Epithelial cell of prostate (primary cell): ENCODE data around the gene OAT.

ENCODE experiments used
- DNase-seq: peaks from one replicate; pipeline ENCODE4 v3.0.0-alpha.2; 2011; ENCODE audit warnings: low read depth, low spot score
- H3K27ac ChIP-seq: fragments of 450-650 bp; 2 replicates; pipeline ENCODE4 v1.5.1; 2017; ENCODE audit warnings: mild to moderate bottlenecking

The OAT gene

DNA sequence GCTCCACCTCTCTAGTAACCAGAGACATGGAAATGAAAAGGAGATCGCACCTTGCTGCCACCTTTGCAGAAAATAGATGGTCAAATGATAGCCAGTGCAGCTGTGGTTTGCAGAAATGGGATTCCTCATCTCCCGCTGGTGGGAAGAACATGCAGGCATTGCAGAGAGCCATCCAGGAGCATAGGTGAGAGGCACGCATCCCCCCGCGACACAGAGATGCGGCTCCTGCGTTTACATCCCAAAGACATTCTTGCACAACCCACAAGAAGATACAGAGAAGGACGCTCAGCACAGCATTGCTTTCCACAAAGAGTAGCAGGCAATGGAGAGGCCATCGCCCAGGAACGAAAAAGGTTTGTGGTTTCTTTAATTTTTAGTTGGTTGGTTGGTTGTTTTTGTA is 56.2 kb downstream of the OAT start:
- no peak for DNase-seq
- no peak overlapping the region for H3K27ac ChIP-seq

DNA sequence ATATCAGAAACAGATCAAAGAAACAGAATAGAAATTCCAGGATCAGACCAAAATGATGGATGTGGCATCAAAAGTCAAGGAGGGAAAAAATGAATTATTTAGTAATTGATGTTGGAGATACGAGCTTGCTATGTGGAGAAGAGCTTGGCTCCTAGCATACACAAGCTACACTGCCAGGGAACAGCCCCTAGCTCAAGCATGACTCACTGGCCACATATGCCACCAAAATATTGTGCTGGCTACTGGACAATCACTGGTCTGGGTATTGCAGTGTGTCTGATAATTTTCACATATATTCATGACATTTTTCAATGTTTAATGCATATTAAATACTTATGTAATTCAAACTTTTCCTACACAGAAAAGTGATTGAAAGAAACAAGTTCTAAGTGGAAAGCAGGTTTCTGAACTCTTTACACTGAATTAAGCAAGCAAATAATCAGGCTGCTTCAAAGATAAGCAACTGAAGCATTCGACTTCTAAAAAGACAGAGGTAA is 59.3 kb downstream of the OAT start:
- H3K27ac ChIP-seq, result no peak overlapping the region
- DNase-seq, result no peak

DNA sequence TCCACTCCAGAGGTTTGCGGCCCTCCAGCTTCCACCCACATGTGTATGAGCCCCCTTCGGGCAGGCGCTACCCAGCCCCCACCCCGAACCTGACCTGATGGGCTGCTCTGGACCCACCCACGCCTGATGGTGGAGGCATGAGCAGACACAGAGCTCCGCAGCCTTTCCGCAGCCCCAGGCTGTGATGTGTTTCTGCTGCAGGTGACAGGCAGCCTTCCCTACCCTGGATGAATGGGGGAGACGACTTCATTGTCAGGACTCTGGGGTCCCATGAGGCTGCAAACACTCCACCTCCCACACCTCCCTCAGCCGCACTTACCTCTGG is 61.2 kb downstream of the OAT start:
- no peak for DNase-seq
- H3K27ac ChIP-seq, result peak overlapping the region; percentile 43

DNA sequence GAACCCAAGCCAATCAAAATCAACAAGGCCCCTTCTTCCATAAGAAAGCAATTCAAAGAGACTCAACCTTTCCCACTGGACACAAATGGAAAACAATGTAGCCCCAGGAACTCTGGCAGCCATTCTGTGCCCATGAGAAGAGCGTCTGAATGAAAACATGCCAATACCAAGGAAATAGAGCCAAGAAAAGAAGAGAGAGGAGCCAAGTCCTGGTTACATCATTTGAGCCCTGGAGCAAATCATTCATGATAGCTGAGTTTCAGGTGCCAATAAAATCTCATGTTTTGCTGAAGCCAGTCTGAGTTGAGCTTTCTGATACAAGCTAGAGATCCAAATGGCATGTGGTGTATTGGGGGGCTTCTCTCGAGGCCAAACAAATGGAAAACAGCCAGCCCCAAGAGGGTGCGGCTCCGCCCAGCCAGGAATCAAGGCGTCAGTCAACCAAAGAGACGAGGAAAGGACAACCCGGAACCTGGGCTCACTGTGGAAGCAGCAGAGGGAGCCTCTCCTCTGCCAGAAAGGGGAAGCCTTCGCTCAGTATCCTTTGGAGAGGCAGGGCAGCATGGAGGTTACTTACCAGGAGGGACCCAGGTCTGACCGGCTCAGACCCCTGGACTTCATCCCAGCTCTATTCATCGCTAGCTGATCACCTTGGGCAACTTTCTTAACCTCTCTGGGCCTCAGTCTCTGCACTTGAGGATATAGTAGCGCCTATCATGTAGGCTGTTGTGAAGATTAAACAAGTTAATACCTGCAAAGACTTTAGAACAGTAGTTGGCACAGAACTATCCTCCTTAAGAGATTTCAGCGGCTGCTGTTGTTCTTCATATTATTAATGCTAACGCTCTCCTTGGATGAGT is 61.8 kb downstream of the OAT start:
- DNase-seq, result no peak
- peak overlapping the region; percentile 43 for H3K27ac ChIP-seq

DNA sequence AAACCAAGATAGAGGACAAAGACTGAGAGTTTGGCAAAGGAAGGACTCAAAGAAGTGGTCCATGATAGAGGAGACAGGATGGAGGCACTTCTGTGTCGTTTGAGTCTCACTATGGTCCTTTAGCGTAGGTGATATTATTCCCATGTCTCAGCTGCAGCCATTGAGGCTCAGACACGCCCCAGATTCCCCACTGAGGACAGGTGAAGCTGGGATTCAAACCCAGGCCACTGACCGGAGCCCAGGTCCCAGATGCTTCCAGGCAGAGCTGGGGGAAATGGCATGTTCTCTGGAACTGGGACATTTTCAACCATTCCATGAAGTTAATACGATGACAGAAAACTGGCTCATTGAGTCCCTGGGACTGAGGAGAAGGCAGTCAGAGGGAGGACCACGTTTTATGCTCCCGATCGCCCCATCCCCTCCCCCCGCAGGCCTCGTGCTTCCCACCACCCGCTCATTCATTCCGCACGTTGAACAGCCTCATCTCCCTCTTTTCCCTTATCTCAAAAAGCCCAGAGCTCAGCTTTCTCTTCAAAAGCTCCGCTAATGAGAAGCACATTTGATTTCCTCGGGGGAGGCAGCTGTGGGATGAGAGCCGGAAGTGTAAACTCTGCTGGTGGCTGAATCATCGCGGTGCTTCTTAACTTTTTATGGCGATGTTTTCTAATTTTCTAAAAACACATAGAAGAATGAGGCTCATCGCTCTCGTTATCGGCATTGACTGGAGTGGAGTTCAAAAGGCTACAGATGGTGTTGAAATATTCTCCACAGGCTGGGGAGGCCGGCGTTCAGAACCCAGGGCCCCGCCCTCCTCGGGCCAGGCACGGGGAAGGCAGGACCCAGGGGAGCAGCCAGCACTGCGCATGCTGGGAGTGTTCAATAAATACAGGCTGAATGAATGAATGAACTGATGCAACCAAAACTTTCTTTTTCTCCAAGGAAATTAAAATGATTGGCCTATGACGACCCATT is 64.0 kb downstream of the OAT start:
- DNase-seq, result no peak
- peak overlapping the region; percentile 38 for H3K27ac ChIP-seq

DNA sequence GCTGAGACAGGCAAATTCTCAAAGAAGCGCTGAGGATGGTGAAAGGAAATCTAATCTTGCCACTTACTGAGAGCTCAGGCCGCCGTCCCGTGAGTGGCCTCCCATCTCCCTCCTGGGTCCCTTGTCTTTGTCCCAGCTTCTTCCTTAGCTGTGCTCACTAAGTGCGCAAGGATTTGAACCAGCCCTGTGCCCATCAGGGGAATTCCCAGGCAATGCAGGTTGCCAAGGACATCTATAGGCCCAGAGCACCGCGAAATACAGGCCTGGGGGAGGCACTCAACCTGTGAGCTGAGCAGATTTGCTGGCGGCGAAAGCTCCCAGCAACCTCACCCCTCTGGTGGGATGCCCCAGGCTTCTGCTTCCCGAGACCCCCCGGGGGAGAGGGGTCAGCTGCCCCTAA is 64.8 kb downstream of the OAT start:
- DNase-seq, result no peak
- H3K27ac ChIP-seq, result no peak overlapping the region

DNA sequence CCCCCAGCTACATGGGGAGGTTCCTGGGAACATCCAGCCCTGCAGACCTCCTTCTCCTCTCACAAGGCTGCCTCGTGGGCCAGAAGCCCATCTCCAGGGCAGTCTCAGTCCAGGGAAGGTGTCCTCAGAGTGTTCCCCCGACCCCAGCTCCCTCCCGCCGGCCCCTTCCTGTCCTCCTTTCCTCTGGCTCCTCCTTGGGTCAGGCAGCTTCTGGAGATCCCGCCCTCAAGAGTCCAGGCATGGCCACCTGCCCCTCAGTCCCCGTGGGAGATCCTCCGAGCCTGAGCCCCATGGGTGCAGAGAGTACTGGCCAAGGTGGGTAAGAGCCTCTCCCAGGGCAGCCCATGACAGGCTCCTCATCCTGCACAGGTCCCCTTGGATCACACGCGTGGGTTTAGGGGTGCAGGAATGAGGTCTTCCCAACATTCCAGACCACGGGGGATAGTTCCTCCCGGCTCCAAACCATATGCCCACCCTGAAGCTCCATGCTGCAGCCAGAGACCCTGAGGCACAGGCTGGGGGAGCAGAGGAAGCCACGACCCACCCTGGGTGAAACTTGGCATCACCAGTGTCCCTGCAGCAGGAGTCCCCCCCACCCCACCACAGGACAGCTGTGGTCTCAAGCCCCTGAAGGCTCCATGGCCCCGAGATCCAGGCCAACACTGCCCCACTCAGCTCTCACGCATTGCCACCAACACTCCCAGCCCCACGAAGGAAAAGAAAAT is 65.5 kb downstream of the OAT start:
- no peak overlapping the region for H3K27ac ChIP-seq
- DNase-seq, result no peak

DNA sequence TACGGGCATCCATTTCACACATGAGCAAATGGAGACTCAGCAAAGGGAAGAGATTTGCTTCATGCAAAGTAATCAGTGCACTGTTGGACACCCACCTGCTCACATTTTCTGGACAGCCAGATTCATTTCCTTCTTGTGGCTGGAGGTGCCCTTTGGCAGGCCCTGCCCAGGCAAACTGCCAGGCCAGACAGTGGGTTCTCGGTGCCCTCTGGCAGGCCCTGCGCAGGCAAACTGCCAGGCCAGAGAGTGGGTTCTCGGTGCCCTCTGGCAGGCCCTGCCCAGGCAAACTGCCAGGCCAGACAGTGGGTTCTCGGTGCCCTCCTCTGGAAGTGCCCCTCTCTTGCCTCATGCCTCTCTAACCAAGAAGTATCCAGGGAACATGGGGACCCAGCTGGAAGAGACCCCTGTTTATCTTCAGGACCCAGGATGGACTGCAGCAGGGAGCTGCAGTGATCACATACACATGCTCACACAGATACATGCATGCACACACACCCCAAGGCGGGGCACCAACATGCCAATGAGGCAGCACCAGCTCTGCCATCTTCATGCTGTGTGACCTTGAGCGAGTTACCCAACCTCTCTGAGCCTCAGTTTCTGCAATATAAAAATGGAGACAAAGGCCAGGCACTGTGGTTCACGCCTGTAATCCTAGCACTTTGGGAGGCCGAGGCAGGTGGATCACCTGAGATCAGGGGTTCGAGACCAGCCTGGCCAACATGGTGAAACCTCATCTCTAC is 67.1 kb downstream of the OAT start:
- no peak overlapping the region for H3K27ac ChIP-seq
- DNase-seq, result no peak

DNA sequence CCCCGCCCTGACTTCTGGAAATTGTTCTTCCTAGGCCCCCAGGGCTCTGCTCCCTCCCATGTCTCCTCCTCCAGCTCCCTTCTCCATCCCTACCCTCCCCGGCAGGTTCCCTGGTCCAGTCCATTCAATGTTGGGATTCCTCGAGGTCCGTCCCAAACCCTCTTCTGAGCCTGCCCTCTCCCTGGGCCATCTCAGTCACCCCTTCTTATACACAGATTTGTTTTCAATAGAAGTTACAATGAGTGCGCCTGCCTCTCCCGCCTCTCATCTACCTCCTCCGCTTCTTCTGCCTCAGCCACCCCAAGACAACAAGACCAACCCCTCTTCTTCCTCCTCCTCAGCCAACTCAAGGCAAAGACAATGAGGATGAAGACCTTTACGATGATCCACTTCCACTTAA is 67.9 kb downstream of the OAT start:
- H3K27ac ChIP-seq, result no peak overlapping the region
- DNase-seq, result no peak

DNA sequence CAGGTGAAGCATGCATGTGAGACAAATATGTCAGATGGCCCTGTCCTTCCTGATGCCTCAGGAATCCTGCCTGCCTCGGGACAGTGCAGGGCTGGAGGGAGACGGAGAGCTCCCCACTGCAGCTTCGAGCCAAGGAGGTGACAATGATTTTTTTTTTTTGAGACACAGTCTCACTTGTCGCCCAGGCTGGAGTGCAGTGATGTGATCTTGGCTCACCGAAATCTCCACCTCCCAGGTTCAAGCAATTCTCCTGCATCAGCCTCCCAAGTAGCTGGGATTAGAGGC is 68.8 kb downstream of the OAT start:
- no peak for DNase-seq
- H3K27ac ChIP-seq, result no peak overlapping the region

DNA sequence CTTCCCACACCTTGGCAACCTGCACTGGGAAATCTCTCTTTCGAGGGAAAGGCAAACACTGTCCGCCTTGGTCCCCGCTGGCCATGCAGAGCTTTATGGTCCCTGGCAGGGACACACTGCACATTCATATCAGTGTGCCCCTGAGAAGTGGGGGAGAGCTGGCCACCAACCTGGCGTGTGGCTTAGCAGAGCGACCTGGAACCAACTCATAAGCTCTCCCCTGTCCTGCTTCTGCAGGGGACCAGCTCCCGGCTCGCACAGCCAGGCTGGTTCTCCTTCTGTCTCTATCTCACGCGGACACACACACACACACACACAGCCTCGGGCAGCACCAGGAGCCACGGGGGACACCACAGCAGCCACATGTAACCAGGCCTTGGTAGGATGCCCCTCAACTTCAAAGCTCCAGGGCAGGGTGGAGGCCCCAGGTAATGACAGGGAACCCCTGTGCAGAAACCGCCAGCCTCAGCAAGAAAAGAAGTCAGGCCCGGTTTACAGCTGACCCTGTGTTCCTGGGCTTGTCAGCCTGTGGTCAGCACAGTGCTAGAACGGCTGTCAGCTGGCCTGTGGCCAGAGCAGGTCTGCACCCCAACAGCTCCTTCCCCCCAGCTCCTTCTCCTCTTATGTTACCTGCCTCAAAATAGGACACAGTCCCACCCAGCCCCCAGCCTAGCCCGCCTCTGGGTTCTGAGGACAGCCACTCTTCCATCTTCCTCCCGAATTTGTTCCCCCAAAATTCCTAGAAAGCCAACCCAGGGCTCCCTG is 69.3 kb downstream of the OAT start:
- no peak for DNase-seq
- no peak overlapping the region for H3K27ac ChIP-seq

DNA sequence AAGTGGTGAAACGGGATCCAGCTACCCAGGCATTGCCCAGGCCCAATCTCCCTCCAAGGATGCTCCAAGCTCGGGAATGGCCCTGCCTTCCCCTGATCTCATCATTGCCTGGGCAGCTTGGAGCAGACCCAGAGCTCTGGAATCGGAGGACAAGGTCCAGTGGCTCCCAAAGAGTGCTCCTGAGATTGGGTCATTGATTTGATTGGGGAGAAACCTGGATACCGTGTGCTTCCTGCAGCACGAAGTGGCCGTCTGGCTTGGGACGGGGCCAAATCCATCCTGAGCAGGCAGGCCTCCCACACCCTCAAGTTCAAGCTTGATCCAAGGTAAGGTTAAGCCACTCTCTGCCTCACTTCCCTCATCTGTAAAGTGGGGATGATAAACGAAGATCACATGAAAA is 69.9 kb downstream of the OAT start:
- H3K27ac ChIP-seq, result no peak overlapping the region
- DNase-seq, result no peak

DNA sequence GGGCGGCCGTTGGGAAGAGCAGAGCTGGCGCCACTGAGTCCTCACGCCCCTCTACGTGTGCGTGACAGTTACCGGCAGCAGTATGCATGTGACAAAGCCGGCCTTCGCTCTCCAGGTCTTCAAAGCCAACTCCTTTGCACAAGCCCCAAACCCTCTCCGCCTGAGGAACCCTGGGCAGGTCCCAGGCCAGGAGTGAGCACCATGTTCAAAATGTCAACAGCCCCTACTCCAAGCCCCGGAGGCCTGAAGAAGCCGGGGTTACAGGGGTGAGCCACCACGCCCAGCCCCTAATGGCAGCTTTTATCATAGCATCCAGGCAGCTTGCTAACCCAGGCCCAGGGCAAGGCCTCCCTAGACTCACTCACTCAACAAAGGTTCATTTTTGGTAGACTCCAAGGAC is 70.8 kb downstream of the OAT start:
- no peak for DNase-seq
- no peak overlapping the region for H3K27ac ChIP-seq
